ENCODE results near the gene ATP6V0C. TPM values are rescaled to one million over a fixed set of nuclear protein-coding genes. Genes with fewer than 3 reads are reported as not detected.
A peak's percentile ranks its signal among the peaks of the same experiment; 100 is the strongest.

ATP6V0C gene
- total and polyA plus RNA-seq, 2 of the 13 experiments (the other 11 are each of a cell fraction or from before 2014, with no cell fraction given): 10.4 to 20.1 TPM

DNA sequence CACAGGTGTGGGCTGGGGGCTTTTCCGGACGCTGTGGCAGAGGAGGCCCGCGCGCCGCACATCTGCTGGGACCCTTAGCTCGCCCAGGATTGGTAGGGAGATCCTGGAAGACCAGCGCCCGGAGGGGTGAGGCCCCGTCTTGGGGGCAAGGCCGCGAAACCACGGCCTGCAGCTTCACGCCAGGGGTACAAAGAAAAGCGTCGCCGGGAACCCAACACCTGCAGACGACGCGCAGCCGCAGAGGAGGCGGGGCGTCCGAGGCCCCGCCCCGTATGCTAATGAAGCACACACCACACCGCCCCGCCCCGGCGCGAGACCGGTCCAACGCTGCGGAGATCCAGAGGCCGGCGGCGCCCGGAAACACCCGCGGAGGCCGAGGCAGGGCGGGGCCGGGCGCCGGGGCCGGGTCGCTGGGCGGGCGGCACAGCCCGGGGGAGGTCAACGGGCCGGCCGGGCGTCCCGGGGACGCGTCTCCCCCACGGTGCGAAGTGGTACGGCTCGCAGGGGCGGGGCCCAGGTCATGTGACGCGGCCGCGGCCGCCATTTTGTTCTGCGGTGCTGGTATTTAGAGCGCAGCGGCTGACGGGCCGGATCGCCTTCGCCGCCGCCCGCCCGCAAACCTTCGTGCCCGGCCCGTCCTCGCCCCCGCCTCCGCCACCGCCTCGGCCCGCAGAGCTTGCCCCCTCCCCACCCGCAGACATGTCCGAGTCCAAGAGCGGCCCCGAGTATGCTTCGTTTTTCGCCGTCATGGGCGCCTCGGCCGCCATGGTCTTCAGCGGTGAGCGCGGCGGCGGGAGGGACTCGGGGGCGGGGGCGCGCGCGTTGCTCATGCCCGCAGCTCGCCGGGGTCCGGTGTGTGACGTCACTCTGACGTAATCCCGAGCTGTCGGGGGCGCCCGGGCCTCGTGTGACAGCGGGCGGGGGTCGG, at the start of gene ATP6V0C (continued):
- TF ChIP-seq HOXA3 (CRISPR knock-in tag; IDR thresholded peaks at IDR 0.05) (peak; percentile 97), SKI (IDR thresholded peaks at IDR 0.05; ENCODE audit: partially characterized antibody) (peak; percentile 62), ZNF224 (CRISPR knock-in tag; IDR thresholded peaks at IDR 0.05) (no peak), GTF3A (CRISPR knock-in tag; conservative IDR thresholded peaks at IDR 0.05) (no peak), ZNF326 (CRISPR knock-in tag; IDR thresholded peaks at IDR 0.05; ENCODE audit: borderline replicate concordance) (no peak), ZNF510 (CRISPR knock-in tag; IDR thresholded peaks at IDR 0.05; ENCODE audit: low read depth) (no peak), YEATS4 (CRISPR knock-in tag; IDR thresholded peaks at IDR 0.05; ENCODE audit: borderline replicate concordance) (peak; percentile 78), PHF20 (CRISPR knock-in tag; IDR thresholded peaks at IDR 0.05) (peak; percentile 83), ZNF354B (CRISPR knock-in tag; IDR thresholded peaks at IDR 0.05) (no peak), ZNF598 (CRISPR knock-in tag; IDR thresholded peaks at IDR 0.05; ENCODE audit: borderline replicate concordance) (no peak), ZNF558 (CRISPR knock-in tag; IDR thresholded peaks at IDR 0.05; ENCODE audit: borderline replicate concordance) (no peak; the same call in 1 of the 2 replicates), BORCS8-MEF2B (CRISPR knock-in tag; IDR thresholded peaks at IDR 0.05) (peak; percentile 52; the same call in 1 of the 2 replicates), CHD4 (IDR thresholded peaks at IDR 0.05; ENCODE audit: borderline replicate concordance, low read length) (no peak), SMARCE1 (IDR thresholded peaks at IDR 0.05; ENCODE audit: borderline replicate concordance) (no peak), SPEN (CRISPR knock-in tag; IDR thresholded peaks at IDR 0.05; ENCODE audit: low read depth) (peak; percentile 53)
- TF ChIP-seq, protein P1, sequence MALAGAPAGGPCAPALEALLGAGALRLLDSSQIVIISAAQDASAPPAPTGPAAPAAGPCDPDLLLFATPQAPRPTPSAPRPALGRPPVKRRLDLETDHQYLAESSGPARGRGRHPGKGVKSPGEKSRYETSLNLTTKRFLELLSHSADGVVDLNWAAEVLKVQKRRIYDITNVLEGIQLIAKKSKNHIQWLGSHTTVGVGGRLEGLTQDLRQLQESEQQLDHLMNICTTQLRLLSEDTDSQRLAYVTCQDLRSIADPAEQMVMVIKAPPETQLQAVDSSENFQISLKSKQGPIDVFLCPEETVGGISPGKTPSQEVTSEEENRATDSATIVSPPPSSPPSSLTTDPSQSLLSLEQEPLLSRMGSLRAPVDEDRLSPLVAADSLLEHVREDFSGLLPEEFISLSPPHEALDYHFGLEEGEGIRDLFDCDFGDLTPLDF (CRISPR knock-in tag; IDR thresholded peaks at IDR 0.05): 0 out of 2 replicates have a peak, but pooled peaks have one; percentile 19
- TF ChIP-seq, protein P2, sequence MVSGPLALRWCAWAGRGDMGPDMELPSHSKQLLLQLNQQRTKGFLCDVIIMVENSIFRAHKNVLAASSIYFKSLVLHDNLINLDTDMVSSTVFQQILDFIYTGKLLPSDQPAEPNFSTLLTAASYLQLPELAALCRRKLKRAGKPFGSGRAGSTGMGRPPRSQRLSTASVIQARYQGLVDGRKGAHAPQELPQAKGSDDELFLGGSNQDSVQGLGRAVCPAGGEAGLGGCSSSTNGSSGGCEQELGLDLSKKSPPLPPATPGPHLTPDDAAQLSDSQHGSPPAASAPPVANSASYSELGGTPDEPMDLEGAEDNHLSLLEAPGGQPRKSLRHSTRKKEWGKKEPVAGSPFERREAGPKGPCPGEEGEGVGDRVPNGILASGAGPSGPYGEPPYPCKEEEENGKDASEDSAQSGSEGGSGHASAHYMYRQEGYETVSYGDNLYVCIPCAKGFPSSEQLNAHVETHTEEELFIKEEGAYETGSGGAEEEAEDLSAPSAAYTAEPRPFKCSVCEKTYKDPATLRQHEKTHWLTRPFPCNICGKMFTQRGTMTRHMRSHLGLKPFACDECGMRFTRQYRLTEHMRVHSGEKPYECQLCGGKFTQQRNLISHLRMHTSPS (CRISPR knock-in tag; IDR thresholded peaks at IDR 0.05; ENCODE audit: low read depth): no peak
- TF ChIP-seq, protein P3, sequence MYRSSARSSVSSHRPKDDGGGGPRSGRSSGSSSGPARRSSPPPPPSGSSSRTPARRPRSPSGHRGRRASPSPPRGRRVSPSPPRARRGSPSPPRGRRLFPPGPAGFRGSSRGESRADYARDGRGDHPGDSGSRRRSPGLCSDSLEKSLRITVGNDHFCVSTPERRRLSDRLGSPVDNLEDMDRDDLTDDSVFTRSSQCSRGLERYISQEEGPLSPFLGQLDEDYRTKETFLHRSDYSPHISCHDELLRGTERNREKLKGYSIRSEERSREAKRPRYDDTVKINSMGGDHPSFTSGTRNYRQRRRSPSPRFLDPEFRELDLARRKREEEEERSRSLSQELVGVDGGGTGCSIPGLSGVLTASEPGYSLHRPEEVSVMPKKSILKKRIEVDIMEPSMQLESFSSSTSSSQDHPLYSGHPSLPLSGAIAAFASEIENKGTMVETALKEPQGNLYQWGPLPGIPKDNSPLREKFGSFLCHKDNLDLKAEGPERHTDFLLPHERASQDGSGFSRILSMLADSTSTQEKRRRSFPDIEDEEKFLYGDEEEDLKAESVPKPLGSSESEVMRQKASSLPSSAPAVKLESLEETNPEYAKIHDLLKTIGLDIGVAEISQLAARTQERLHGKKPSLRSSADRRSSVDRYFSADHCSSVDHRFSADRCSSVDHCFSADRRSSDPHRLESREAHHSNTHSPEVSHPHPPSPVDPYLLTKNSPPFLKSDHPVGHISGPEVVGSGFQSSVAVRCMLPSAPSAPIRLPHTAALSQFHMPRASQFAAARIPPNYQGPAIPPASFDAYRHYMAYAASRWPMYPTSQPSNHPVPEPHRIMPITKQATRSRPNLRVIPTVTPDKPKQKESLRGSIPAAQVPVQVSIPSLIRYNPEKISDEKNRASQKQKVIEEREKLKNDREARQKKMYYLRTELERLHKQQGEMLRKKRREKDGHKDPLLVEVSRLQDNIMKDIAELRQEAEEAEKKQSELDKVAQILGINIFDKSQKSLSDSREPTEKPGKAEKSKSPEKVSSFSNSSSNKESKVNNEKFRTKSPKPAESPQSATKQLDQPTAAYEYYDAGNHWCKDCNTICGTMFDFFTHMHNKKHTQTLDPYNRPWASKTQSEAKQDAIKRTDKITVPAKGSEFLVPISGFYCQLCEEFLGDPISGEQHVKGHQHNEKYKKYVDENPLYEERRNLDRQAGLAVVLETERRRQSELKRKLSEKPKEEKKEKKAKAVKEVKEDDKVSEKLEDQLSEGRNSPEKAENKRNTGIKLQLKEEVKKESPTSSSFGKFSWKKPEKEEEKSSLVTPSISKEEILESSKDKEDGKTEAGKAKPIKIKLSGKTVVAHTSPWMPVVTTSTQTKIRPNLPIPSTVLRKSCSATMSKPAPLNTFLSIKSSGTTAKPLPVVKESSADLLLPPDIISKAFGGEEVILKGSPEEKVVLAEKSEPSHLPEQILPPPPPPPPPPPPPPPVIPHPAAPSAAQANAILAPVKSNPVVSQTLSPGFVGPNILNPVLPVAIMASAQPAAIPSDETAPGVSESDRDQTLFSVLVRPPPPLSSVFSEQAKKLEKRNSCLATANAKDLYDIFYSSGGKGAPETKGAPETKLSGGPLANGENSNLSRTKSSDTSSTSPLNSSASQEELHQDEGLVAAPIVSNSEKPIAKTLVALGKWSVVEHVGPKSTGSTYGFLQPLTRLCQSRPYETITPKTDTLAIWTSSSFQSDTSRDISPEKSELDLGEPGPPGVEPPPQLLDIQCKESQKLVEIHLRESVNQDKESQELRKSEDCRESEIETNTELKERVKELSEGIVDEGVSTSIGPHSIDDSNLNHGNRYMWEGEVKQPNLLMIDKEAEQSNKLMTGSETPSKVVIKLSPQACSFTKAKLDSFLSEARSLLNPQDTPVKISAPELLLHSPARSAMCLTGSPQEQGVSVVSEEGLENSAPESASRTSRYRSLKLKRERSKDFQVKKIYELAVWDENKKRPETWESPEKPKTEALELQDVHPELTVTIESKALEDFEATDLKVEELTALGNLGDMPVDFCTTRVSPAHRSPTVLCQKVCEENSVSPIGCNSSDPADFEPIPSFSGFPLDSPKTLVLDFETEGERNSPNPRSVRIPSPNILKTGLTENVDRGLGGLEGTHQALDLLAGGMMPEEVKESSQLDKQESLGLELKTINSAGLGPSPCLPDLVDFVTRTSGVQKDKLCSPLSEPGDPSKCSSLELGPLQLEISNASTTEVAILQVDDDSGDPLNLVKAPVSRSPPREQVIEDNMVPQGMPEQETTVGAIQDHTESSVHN (CRISPR knock-in tag; IDR thresholded peaks at IDR 0.05): no peak
